Fibroblast of mammary gland (primary cell): ENCODE measurements around the gene BLOC1S5.

ENCODE experiments used
- DNase-seq: peaks from one replicate; pipeline ENCODE4 v3.0.0-alpha.2; 2010; ENCODE audit warnings: low read depth
- H3K4me3 ChIP-seq: 2 replicates; pipeline ENCODE4 v1.5.1; 2011; ENCODE audit warnings: low read depth, mild to moderate bottlenecking, low read length, moderate library complexity; ENCODE audit not compliant: control insufficient read depth
- CTCF ChIP-seq: conservative IDR thresholded peaks from 2 replicates; pipeline ENCODE4 v1.5.1; 2011; ENCODE audit warnings: low read depth, low read length, inconsistent platforms; ENCODE audit not compliant: control insufficient read depth, insufficient read depth

Gene BLOC1S5

GRCh38 chr6:8017276-8017701, 46.9 kb downstream of the BLOC1S5 start:
- no peak overlapping the region for H3K4me3 ChIP-seq
- no peak for DNase-seq
- no peak for TF ChIP-seq CTCF

GRCh38 chr6:8014947-8015346, 49.2 kb downstream of the BLOC1S5 start:
- DNase-seq: no peak
- no peak overlapping the region for H3K4me3 ChIP-seq
- no peak for TF ChIP-seq CTCF

- no peak for DNase-seq
- no peak overlapping the region for H3K4me3 ChIP-seq
Measured at GRCh38 chr6:8013763-8014162, 50.4 kb downstream of the BLOC1S5 start.

DNA sequence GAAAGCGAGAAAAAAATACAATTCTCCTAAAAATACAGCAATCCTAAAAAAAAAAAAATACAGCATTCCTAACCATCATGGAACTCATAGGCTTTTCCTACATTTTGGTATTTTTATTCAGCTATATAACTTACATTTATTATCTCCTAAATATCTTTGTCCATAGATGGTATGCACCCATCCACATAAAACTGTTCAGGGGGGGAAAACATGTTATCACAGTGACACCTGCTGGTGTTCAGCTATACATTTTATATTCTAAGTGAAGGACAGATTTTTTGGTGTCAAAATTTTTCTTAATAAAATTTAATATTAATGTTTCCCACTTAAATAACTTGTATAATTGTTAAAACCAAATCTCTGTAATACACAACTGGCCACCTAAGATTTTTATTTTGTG, 58.0 kb downstream of the BLOC1S5 start:
- DNase-seq: peak; percentile 47
- peak; percentile 44 for TF ChIP-seq CTCF
- no peak overlapping the region for H3K4me3 ChIP-seq

More at GRCh38 chr6:8013763-8014162, 50.4 kb downstream of the BLOC1S5 start:
- no peak for TF ChIP-seq CTCF

GRCh38 chr6:8005136-8005535, 59.1 kb downstream of the BLOC1S5 start:
- H3K4me3 ChIP-seq: no peak overlapping the region
- DNase-seq: no peak
- no peak for TF ChIP-seq CTCF

DNA sequence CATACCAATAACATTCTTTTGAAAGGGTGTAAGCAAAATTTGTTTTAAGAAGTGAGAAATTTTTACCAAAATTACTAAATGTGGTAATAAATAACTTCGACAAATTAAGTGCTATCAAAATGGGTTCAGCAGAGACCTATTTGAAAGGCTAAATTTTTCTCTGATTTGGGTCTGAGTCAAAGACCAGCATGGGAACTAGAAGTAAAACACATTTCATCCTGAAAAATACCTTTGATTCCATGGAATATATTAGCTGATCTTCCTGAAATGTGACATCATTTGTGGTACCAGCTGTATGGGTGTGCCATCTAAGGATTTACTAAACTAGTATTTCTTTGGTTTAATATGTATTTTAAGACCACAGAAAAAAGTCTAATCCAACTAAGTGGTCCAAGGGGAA, 63.6 kb downstream of the BLOC1S5 start:
- TF ChIP-seq CTCF: no peak
- DNase-seq: no peak
- no peak overlapping the region for H3K4me3 ChIP-seq

DNA sequence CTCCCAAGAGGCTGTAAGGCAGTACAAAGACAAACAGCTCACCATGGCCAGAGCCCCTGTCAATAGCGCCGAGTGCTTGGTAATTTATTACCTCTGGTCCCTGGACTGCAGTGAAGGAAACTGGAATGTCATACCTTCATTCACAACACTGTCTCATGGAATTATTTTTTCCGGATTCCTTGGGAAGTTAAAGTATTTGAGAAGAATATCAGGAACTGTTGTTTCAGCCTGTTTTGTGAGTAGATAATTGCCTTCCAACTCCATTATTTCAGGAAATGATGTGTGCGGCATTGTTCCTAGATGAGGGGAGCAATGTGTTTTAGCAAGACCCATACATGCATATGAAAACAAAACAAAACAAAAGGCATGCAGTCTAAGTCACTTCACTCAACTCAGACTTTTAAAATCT, 64.0 kb downstream of the BLOC1S5 start:
- TF ChIP-seq CTCF: no peak
- H3K4me3 ChIP-seq: no peak overlapping the region
- no peak for DNase-seq
